Adrenal gland (tissue), 12 donors: ENCODE data around the gene DELE1. TPM values are rescaled to one million over a fixed set of nuclear protein-coding genes. Genes with fewer than 3 reads are reported as not detected.
A peak's percentile ranks its signal among the peaks of the same experiment; 100 is the strongest.

Experiments used
- DNase-seq, 7 donors: peaks; one replicate each; pipeline ENCODE4 v3.0.0-alpha.2; 2019 to 2020
- H3K27ac ChIP-seq, 5 donors: fragments of 200-600 bp; sonication (generic) in 4 of 5; 1 replicate in 3 of 5; 2 replicates in 2 of 5; pipeline versions ENCODE4 v1.5.1 to v1.8.0; 2016 to 2020; ENCODE audit warnings: mild to moderate bottlenecking in 1 of 5
- H3K27me3 ChIP-seq: fragments of 200-600 bp; 2 replicates; pipeline ENCODE4 v1.8.0; 2021
- H3K36me3 ChIP-seq, 2 donors: fragments of 200-600 bp; replicated peaks in 1 of 2; 1 replicate in 1 of 2; 2 replicates in 1 of 2; pipeline versions ENCODE4 v1.5.1 to v1.8.0; 2018 to 2022
- H3K4me1 ChIP-seq, 2 donors: fragments of 200-600 bp; replicated peaks in 1 of 2; 1 replicate in 1 of 2; 2 replicates in 1 of 2; pipeline versions ENCODE4 v1.5.1 to v1.8.0; 2018 to 2021
- H3K4me3 ChIP-seq, 4 donors: fragments of 200-600 bp; sonication (generic) in 3 of 4; one replicate each; pipeline ENCODE4 v1.5.1; 2016 to 2018
- H3K9me3 ChIP-seq, 3 donors: fragments of 200-600 bp; sonication (generic) in 1 of 3; replicated peaks in 1 of 3; 1 replicate in 2 of 3; 2 replicates in 1 of 3; pipeline versions ENCODE4 v1.5.1 to v1.8.0; 2016 to 2021
- POLR2A ChIP-seq, 2 donors: fragments of 450-650 bp; IDR thresholded peaks; one replicate each; pipeline ENCODE4 v1.6.1; 2017; ENCODE audit warnings: antibody characterized with exemption in 2 of 2, mild to moderate bottlenecking in 2 of 2, moderate library complexity in 1 of 2
- WGBS, 4 donors: extraction: QIAGEN DNeasy Blood & Tissue Kit in 2 of 4; methylation state at CpG; one replicate each; pipeline versions ENCODE4 v1.1.5 to v1.1.7; 2013 to 2017; 5-methylcytosine and 5-hydroxymethylcytosine counted together
- intact Hi-C, 2 donors: fragments of 100-400 bp; cut with DNase I; formaldehyde crosslinking; loops; one replicate each; pipeline versions ENCODE4 v1.14.1 to v1.15.0; 2022 to 2023
- polyA plus RNA-seq, 3 donors: library from polyadenylated mRNA; stranded (reverse); fragments of 200-250 nt in 2 of 3; fragments of 350-450 nt in 1 of 3; fragmentation: Illumina TruSeq in 1 of 3; extraction: RNeasy Lipid Tissue Mini Kit (QIAGEN cat#74804) in 1 of 3; gene quantifications; one replicate each; pipeline ENCODE4 v1.2.3, GENCODE V29; 2013 to 2014
- total RNA-seq, 9 donors: library from RNA; depleted of rRNA in 4 of 9; stranded (reverse); fragments of >200 nt in 4 of 9; fragments of 120-200 nt in 1 of 9; fragmentation: NEBNext Ultra II Directional in 1 of 9; extraction: Animal tissue kit (Norgen Biotek cat#: 25700) in 1 of 9; gene quantifications; one replicate each; pipeline versions ENCODE4 v1.1.0 to v1.2.4, GENCODE V29; 2013 to 2023
- TF ChIP-seq, protein P1 (sequence below), 6 experiments: fragments of 450-650 bp in 4 of 6; fragments of 200-600 bp in 2 of 6; sonication (generic) in 1 of 6; IDR thresholded peaks; 1 replicate in 5 of 6; 2 replicates in 1 of 6; pipeline versions ENCODE4 v1.5.1 to v1.8.0; 2016 to 2021; ENCODE audit warnings: antibody characterized with exemption in 6 of 6, mild to moderate bottlenecking in 2 of 6, moderate library complexity in 1 of 6
- donor health status: healthy with polysubstance abuse.
- donor health status: Bipolar disorder and iron deficiency.
- donor health status: DM: yes; HTN: yes; CAD: no.
- donor health status: DM: no; HTN: no; CAD: no.
- donor health status: DM: no; HTN: no; CAD: no.
- donor health status: DM: yes; HTN: yes; CAD: no.

DELE1 gene
- total and polyA plus RNA-seq, 12 donors: 65.2 to 162 (median 111) TPM

DNA sequence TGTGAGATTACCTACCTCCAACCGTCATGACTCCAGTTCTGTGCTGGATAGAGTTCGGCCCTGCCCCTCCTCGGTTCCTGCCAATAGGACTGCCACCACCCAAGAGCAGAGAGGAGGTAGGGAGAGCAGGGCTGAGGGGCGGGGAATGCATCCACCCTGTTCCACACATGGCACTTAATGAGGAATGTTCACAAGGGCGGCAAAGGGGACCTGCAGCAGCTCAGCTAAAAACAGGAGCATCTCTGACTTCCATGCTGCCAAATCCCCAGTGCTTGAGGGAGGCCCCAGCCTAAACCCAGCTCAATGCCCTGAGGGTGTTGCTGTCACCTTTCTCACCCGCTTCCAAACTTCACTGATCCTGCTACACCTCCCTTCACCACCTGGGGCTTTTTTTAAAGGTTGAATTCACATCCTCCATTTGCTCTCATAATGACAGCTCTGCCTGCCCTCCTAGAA, 7.8 kb upstream of the DELE1 start:
- Histone ChIP-seq H3K27me3 (no peaks in the 10 kb centered on the region), H3K4me3 (no peak overlapping the region), H3K27ac (no peak overlapping the region), H3K4me1 (peaks cover 4 to 16% of the 10 kb centered on the region in 2 donors), H3K36me3 (no peaks in the 10 kb centered on the region), H3K9me3 (no peaks in the 10 kb centered on the region)
- 87 to 93% (median 91%) methylated on average over 6 of the region's 6 CpGs for WGBS, 4 donors
- DNase-seq: no peak
- no peak for TF ChIP-seq POLR2A (IDR thresholded peaks at IDR 0.05)
- TF ChIP-seq, protein P1, sequence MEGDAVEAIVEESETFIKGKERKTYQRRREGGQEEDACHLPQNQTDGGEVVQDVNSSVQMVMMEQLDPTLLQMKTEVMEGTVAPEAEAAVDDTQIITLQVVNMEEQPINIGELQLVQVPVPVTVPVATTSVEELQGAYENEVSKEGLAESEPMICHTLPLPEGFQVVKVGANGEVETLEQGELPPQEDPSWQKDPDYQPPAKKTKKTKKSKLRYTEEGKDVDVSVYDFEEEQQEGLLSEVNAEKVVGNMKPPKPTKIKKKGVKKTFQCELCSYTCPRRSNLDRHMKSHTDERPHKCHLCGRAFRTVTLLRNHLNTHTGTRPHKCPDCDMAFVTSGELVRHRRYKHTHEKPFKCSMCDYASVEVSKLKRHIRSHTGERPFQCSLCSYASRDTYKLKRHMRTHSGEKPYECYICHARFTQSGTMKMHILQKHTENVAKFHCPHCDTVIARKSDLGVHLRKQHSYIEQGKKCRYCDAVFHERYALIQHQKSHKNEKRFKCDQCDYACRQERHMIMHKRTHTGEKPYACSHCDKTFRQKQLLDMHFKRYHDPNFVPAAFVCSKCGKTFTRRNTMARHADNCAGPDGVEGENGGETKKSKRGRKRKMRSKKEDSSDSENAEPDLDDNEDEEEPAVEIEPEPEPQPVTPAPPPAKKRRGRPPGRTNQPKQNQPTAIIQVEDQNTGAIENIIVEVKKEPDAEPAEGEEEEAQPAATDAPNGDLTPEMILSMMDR (IDR thresholded peaks at IDR 0.05): no peak
- intact Hi-C loops: no loop called here

DNA sequence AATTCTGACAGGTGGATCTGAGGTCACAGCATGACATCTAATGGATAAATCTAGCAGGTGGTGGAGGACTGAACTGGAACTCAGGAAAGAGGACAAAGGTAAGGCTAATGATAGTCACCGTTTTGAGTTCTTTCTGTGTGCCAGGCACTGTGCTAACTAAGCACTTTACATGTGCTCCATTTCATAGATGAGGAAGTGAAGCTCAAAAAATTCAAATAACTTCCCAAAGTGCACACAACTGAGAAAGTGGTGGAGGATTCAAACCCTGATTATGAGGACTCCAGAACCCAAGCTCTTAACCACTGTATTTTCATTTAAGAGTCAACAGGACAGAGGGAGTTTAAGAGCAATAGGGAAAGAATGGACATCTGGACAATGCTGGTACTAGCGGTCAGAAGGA, 7.1 kb upstream of the DELE1 start:
- TF ChIP-seq, protein P1 (IDR thresholded peaks at IDR 0.05): no peak
- TF ChIP-seq POLR2A (IDR thresholded peaks at IDR 0.05): no peak
- H3K36me3 ChIP-seq: no peaks in the 10 kb centered on the region
- DNase-seq: no peak
- peaks cover 4 to 16% of the 10 kb centered on the region in 2 donors for H3K4me1 ChIP-seq
- no peak overlapping the region for H3K27ac ChIP-seq
- WGBS, 4 donors: 60 to 70% (median 64%) methylated on average over 2 of the region's 2 CpGs
- H3K9me3 ChIP-seq: no peaks in the 10 kb centered on the region
- no peak overlapping the region for H3K4me3 ChIP-seq
- intact Hi-C loops: no loop called here
- no peaks in the 10 kb centered on the region for H3K27me3 ChIP-seq

DNA sequence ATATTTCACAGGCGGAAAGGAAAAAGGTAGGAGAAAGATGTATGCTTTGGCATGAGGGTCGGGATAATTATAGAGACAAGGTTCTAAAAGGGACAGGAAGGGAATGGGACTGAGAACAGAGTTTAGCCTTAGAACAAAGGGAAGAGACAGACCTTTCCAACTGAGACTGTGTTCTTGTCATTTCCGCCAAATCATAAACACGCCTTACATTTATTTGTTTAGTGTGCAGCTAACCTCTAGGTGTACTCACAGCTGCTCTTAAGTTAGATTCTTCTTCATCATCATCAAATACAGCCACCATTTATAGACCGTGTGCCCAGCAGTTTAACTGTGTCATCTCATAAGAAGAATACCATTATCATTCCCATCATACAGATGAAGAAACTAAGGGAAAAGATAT, 5.9 kb upstream of the DELE1 start:
- Histone ChIP-seq H3K4me1 (peaks cover 4 to 19% of the 10 kb centered on the region in 2 donors), H3K27ac (no peak overlapping the region), H3K27me3 (no peaks in the 10 kb centered on the region), H3K9me3 (no peaks in the 10 kb centered on the region), H3K36me3 (no peaks in the 10 kb centered on the region), H3K4me3 (no peak overlapping the region)
- DNase-seq: no peak
- intact Hi-C loops: no loop called here
- 80 to 87% (median 82%) methylated on average over 5 of the region's 5 CpGs for WGBS, 4 donors
- TF ChIP-seq POLR2A (IDR thresholded peaks at IDR 0.05): no peak
- TF ChIP-seq, protein P1 (IDR thresholded peaks at IDR 0.05): no peak

DNA sequence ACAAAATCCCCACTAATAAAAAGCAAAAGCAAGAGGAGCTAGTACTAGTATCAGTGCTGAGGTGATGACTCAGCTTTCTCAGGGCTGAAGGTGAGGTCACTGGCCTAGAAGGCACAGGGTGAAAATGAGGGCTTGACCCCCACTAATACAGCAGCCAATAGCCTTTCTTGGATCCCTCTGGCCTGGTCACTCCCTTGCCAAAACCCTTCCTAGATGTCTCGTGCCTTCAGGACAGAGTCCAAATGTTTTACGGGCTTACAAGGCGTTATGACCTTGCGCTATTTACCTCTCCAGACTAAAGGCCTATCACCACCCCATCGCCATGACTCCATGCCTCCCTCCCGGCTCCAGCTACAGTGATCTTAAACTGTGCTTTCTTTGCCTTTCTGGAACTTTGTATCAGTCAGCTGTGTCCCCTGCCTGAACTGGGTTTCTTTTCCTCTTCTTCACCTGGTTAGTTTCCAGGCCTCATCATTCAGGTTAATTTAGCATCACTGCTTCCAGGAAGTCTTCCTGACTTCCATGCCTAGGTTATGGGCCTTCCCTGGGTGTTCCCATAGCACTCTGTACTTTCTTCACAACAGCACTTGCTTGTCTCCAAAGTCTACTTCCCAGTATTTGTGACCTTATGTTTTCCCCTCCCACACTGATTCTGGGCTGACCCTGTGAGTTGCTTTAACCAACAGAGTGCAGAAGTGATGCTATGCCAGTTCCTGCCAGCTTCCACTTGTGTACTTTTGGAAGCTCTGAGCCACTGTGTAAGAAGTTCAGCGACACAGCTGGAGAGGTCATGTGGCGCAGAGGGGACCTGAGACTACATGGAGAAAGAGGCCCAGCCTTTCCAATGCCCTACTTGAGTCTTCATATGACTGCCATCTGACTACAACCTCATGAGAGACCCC, 4.2 kb upstream of the DELE1 start:
- 52 to 62% (median 58%) methylated on average over 7 to 8 of the region's 8 CpGs for WGBS, 4 donors
- intact Hi-C loops: no loop called here
- no peaks in the 10 kb centered on the region for H3K27me3 ChIP-seq
- peak in 1 of 2 donors; percentile 9 for TF ChIP-seq POLR2A (IDR thresholded peaks at IDR 0.05)
- TF ChIP-seq, protein P1 (IDR thresholded peaks at IDR 0.05): no peak
- H3K4me3 ChIP-seq: no peak overlapping the region
- H3K4me1 ChIP-seq: peaks cover 3 to 20% of the 10 kb centered on the region in 2 donors
- no peaks in the 10 kb centered on the region for H3K36me3 ChIP-seq
- no peaks in the 10 kb centered on the region for H3K9me3 ChIP-seq
- peak overlapping the region in 4 of 5 donors; percentile 21 to 63 (median 48) for H3K27ac ChIP-seq
- DNase-seq: peak; percentile 54 to 84 (median 79)
